ENCODE results near the gene DPH7.
"Not testable (repeated sequence)": the region's sequence is repeated elsewhere in the genome, so short reads cannot be mapped to it uniquely, and the experiment has no call there.

Gene DPH7

GRCh38 chr9:137516144-137516917, 62.4 kb downstream of the DPH7 start:
- DNase-seq = no peak

DNA sequence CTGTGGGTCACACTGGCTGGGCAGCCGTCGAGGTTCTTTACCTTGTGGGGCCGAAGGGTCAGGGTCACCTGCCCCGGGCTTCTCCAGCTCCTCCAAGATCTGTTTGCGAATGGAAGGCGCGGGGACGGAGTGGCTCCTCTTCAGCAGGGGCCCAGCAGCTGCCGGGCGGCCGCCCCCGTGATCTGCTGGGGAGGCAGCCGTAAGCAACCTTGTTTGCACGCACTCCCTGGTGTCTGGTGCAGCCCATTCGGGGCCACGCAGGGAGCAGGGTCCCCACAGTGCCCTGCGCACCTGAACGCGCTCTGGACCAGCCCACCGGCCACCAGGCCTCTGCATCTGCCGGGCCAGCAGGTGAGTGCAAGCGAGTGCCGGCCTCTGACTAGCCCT, 63.4 kb downstream of the DPH7 start:
- no peak for DNase-seq

DNA sequence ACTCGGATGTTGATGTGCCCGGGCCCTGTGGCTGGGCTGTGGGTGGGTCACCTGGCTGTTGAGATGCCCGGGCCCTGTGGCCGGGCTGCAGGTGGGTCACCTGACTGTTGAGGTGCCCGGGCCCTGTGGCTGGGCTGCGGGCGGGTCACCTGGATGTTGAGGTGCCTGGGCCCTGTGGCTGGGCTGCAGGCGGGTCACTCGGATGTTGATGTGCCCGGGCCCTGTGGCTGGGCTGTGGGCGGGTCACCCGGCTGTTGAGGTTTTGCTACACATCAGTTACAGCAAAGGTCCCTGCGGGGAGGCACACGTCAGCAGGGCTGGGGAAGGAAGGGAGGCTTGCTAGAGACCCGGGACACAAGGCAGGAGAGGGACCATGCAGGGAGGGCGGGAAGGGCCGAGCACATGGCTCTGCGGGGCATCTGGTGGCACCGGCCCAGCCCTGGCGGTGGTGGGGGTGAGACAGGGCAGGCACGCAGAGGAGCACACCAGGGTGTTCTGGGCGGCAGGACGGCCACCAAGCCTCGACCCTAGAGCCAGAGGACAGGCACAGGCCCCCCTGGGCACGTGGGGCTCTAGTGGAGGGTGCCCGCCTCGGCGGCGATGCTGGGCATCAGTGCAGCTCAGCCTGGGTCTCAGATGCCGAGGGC, 63.9 kb downstream of the DPH7 start:
- DNase-seq = no peak

GRCh38 chr9:137513801-137514570, 64.7 kb downstream of the DPH7 start:
- not testable (repeated sequence) for DNase-seq

- not testable (repeated sequence) for DNase-seq
Measured at GRCh38 chr9:137513136-137513535, 65.6 kb downstream of the DPH7 start.

GRCh38 chr9:137511758-137512463, 66.8 kb downstream of the DPH7 start:
- DNase-seq = no peak

DNA sequence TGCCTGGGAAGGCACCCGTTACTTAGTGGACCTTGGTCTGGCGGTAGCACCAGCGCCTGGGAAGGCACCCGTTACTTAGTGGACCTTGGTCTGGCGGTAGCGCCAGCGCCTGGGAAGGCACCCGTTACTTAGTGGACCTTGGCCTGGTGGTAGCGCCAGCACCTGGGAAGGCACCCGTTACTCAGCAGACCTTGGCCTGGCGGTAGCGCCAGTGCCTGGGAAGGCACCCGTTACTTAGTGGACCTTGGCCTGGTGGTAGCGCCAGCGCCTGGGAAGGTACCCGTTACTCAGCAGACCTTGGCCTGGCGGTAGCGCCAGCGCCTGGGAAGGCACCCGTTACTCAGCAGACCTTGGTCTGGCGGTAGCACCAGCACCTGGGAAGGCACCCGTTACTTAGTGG, 67.6 kb downstream of the DPH7 start:
- DNase-seq = not testable (repeated sequence)

DNA sequence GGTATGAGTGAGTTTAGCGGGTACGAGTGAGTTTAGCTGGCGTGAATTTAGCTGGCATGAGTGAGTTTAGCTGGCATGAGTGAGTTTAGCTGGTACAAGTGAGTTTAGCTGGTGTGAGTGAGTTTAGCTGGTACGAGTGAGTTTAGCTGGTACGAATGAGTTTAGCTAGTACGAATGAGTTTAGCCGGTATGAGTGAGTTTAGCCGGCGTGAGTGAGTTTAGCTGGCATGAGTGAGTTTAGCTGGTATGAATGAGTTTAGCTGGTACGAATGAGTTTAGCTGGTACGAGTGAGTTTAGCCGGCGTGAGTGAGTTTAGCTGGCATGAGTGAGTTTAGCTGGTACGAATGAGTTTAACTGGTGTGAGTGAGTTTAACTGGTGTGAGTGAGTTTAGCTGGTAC, 69.5 kb downstream of the DPH7 start:
- DNase-seq = no peak

GRCh38 chr9:137506702-137507171, 72.0 kb downstream of the DPH7 start:
- DNase-seq = no peak

DNA sequence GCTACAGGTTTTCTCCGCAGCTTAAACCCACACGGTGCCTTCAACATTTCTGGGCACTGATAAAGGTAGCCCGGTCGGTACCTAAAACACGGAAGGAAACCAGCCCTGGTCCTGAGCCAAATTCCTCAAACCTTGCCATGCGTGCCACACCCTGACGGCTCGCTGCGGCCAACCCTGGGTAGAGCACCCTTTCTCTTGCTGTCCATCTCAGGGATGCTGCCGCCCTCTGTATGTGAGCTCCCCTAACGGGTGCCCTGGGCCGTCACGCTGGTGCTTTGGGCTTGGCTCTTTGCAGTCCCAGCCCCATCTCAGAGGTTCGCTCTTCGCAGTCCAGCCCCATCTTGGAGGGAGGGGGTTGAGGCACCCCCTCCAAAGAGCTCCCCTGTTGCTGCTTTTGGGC, 72.5 kb downstream of the DPH7 start:
- DNase-seq = no peak

DNA sequence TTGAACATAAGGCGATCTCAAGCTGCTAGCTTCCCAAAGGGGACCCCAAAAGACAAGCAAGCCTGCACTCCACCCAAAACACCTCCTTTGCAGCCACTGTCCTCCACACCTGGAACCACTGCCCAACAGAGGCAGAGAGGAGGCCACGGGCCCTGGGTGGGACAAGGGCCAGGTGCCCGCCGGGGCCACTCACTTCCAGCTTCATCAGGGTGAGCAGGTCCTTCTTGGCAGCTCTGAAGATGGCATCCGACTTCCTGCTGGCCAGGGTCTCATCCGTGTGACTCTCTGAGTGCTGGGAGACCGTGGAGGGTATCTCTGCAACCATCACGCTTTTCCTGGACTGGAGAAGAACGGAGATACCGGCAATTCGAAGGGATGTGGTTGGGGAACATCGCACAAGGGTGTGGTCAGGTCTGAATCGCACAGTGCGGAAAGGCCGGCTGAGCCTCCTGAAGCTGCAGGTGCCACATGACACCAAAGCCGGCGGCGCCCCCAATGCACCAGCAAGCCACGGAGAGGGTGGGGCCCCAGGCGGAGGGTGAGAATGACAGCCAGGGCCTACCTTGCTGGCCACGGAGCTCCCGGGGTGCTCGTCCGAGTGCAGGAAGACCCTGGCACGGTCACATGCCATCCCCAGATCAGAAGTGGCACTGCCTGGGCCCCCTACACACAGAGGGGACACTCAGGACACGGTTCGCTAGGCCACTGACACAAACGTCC, 73.1 kb downstream of the DPH7 start:
- no peak for DNase-seq

All from central memory CD4-positive, alpha-beta T cell (primary cell).